ENCODE data around the gene AMN1.

AMN1 gene

GRCh38 chr12:31662176-31662849, 66.5 kb downstream of the AMN1 start:
- Histone ChIP-seq H3K27me3 (ENCODE audit: insufficient read depth, low read depth, severe bottlenecking) (no peaks in the 10 kb centered on the region), H3K36me3 (no peaks in the 10 kb centered on the region), H3K27ac (no peak overlapping the region), H3K9me3 (ENCODE audit: severe bottlenecking) (no peaks in the 10 kb centered on the region), H3K4me3 (ENCODE audit: low read depth, low read length) (no peak overlapping the region)
- TF ChIP-seq, protein P1, sequence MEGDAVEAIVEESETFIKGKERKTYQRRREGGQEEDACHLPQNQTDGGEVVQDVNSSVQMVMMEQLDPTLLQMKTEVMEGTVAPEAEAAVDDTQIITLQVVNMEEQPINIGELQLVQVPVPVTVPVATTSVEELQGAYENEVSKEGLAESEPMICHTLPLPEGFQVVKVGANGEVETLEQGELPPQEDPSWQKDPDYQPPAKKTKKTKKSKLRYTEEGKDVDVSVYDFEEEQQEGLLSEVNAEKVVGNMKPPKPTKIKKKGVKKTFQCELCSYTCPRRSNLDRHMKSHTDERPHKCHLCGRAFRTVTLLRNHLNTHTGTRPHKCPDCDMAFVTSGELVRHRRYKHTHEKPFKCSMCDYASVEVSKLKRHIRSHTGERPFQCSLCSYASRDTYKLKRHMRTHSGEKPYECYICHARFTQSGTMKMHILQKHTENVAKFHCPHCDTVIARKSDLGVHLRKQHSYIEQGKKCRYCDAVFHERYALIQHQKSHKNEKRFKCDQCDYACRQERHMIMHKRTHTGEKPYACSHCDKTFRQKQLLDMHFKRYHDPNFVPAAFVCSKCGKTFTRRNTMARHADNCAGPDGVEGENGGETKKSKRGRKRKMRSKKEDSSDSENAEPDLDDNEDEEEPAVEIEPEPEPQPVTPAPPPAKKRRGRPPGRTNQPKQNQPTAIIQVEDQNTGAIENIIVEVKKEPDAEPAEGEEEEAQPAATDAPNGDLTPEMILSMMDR (IDR thresholded peaks at IDR 0.05; ENCODE audit: low read depth, low read length), result no peak
- no peak for DNase-seq

DNA sequence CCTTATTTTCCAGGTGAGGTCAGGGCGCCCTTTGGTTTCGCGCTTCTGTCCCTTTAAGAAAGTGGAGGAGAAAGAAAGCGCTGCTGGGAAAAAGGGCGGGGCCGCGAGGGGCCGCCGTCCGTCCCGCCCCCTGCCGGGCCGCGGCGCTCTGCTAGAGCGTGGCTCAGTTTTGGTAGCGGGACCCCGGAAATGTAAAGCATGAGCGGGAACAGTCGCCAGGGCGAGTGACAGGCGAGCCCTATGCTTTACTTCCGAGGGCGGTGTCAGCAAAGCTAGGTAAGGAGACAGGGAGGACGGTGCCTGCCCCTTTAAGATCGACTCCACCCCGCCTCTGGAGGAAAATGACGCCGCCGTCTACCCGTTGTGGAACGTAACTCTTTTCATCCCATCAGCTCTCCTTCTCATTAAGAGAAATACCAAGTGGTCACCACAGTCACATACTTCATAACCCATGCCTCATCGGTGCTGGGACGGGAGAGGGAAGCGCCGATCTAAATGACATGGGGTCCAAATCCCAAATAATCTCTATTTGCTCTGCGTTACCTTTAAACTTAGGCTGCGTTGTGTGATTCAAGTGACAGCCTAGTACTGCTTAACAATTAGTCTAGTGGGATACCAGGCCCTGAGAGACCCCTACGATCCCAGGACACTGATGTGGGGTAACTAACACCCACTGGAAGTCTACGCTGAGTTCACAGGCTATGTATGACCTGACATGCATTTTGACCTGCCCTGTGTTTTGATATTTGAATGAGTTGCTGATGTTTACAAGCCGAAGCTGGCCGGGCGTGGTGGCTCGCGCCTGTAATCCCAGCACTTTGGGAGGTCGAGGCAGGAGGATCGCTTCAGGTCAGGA, 69.5 kb downstream of the AMN1 start, which contains the start of gene ETFBKMT:
TSS of gene ETFBKMT (plus strand) at position 602 of the 856 bp plus-strand sequence. CDS start 2,266 bp downstream, outside the sequence.
- H3K9me3 ChIP-seq (ENCODE audit: severe bottlenecking), result no peaks in the 10 kb centered on the region
- H3K4me3 ChIP-seq (ENCODE audit: low read depth, low read length), result peak within 1 kb of the TSS; percentile 89
- no peaks in the 10 kb centered on the region for H3K27me3 ChIP-seq (ENCODE audit: insufficient read depth, low read depth, severe bottlenecking)
- TF ChIP-seq, protein P1 (IDR thresholded peaks at IDR 0.05; ENCODE audit: low read depth, low read length), result 0 out of 2 replicates have a peak, but pooled peaks have one; percentile 20
- H3K36me3 ChIP-seq, result no peaks in the 10 kb centered on the region
- H3K27ac ChIP-seq, result peak within 1 kb of the TSS; percentile 71
- DNase-seq, result peak; percentile 95

GRCh38 chr12:31658471-31659086, 70.2 kb downstream of the AMN1 start:
- DNase-seq, result no peak
- Histone ChIP-seq H3K4me3 (ENCODE audit: low read depth, low read length) (peak overlapping the region; percentile 89), H3K9me3 (ENCODE audit: severe bottlenecking) (no peaks in the 10 kb centered on the region), H3K27me3 (ENCODE audit: insufficient read depth, low read depth, severe bottlenecking) (no peaks in the 10 kb centered on the region), H3K36me3 (no peaks in the 10 kb centered on the region), H3K27ac (peak overlapping the region; percentile 71)
- TF ChIP-seq, protein P1 (IDR thresholded peaks at IDR 0.05; ENCODE audit: low read depth, low read length), result no peak

DNA sequence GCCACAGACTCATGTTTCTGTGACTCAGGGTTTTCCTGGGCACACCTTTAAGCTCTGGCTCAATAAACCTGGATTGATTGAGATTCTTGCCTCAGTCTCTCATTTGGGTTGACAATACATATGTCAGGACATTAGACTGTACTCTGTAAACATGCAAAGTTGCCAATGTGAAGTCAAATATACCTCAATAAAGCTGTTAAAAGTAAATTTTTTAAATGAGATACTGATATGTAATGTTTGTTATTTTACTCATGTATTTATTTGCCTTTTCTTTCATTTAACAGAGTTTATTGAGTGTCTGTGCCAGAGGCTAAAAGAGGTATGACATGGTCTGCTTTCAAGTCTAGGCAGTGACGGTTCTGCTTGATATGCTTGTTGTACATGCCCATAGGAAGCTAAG, 73.0 kb downstream of the AMN1 start:
- H3K4me3 ChIP-seq (ENCODE audit: low read depth, low read length), result no peak overlapping the region
- DNase-seq, result no peak
- H3K36me3 ChIP-seq, result no peaks in the 10 kb centered on the region
- H3K27me3 ChIP-seq (ENCODE audit: insufficient read depth, low read depth, severe bottlenecking), result no peaks in the 10 kb centered on the region
- TF ChIP-seq, protein P1 (IDR thresholded peaks at IDR 0.05; ENCODE audit: low read depth, low read length), result no peak
- H3K9me3 ChIP-seq (ENCODE audit: severe bottlenecking), result no peaks in the 10 kb centered on the region
- no peak overlapping the region for H3K27ac ChIP-seq

GRCh38 chr12:31655208-31655607, 73.6 kb downstream of the AMN1 start:
- Histone ChIP-seq H3K27ac (no peak overlapping the region), H3K27me3 (ENCODE audit: insufficient read depth, low read depth, severe bottlenecking) (no peaks in the 10 kb centered on the region), H3K9me3 (ENCODE audit: severe bottlenecking) (no peaks in the 10 kb centered on the region), H3K4me3 (ENCODE audit: low read depth, low read length) (no peak overlapping the region), H3K36me3 (no peaks in the 10 kb centered on the region; the same call in 1 of the 2 replicates)
- no peak for DNase-seq
- TF ChIP-seq, protein P1 (IDR thresholded peaks at IDR 0.05; ENCODE audit: low read depth, low read length), result no peak
